Testis (tissue), 3 donors: ENCODE data around the gene SPATS2L. TPM values are rescaled to one million over a fixed set of nuclear protein-coding genes. Genes with fewer than 3 reads are reported as not detected.

Source experiments
- DNase-seq: peaks from one replicate; pipeline ENCODE4 v3.0.0-alpha.2; 2019
- H3K27ac ChIP-seq, 2 donors: fragments of 200-600 bp; sonication (generic); one replicate each; pipeline ENCODE4 v1.5.1; 2019
- H3K27me3 ChIP-seq: fragments of 200-600 bp; sonication (generic); one replicate; pipeline ENCODE4 v1.5.1; 2019
- H3K36me3 ChIP-seq: fragments of 200-600 bp; sonication (generic); one replicate; pipeline ENCODE4 v1.5.1; 2017; ENCODE audit warnings: low read depth; ENCODE audit errors: missing control alignments
- H3K4me1 ChIP-seq: fragments of 200-600 bp; sonication (generic); one replicate; pipeline ENCODE4 v1.5.1; 2019
- H3K4me3 ChIP-seq, 2 donors: fragments of 200-600 bp; sonication (generic); one replicate each; pipeline ENCODE4 v1.5.1; 2017 to 2019
- H3K9me3 ChIP-seq: fragments of 200-600 bp; sonication (generic); one replicate; pipeline ENCODE4 v1.5.1; 2017
- CTCF ChIP-seq, 3 experiments: fragments of 450-650 bp in 2 of 3; fragments of 200-600 bp in 1 of 3; sonication (generic) in 1 of 3; IDR thresholded peaks; one replicate each; pipeline ENCODE4 v1.5.1; 2016 to 2019; ENCODE audit warnings: antibody characterized with exemption in 3 of 3, mild to moderate bottlenecking in 2 of 3, moderate library complexity in 1 of 3
- POLR2A ChIP-seq: fragments of 450-650 bp; IDR thresholded peaks from one replicate; pipeline ENCODE4 v1.6.1; 2017; ENCODE audit warnings: antibody characterized with exemption, mild to moderate bottlenecking, moderate library complexity
- WGBS, 2 donors: methylation state at CpG; one replicate each; pipeline ENCODE4 v1.1.5; 2018; 5-methylcytosine and 5-hydroxymethylcytosine counted together
- intact Hi-C: fragments of 100-400 bp; cut with DNase I; formaldehyde crosslinking; loops from one replicate; pipeline ENCODE4 v1.15.1; 2023; ENCODE audit warnings: low total_unique reads
- polyA plus RNA-seq: library from polyadenylated mRNA; stranded (reverse); fragments of 350-450 nt; fragmentation: Illumina TruSeq; extraction: RNeasy Lipid Tissue Mini Kit (QIAGEN cat#74804); gene quantifications from one replicate; pipeline ENCODE4 v1.2.3, GENCODE V29; 2014; ENCODE audit warnings: low read depth, low replicate concordance; ENCODE audit not compliant: insufficient read depth
- total RNA-seq, 2 donors: library from RNA; depleted of rRNA; stranded (reverse); fragments of >200 nt; gene quantifications; one replicate each; pipeline ENCODE4 v1.2.3, GENCODE V29; 2016

The SPATS2L gene
- total and polyA plus RNA-seq, 3 donors from 2014 or later, result 49.7 to 67.6 (median 52.9) TPM

- peak overlapping the region in 1 of 2 donors; percentile 36 for H3K27ac ChIP-seq
- H3K27me3 ChIP-seq, result no peaks in the 10 kb centered on the region
- H3K9me3 ChIP-seq, result no peaks in the 10 kb centered on the region
- DNase-seq, result no peak
- 39 to 43% methylated on average over 5 of the region's 5 CpGs for WGBS, 2 donors
- intact Hi-C loops, result no loop called here
- no peak overlapping the region for H3K4me3 ChIP-seq
- peaks cover 14% of the 10 kb centered on the region for H3K4me1 ChIP-seq
- TF ChIP-seq CTCF (IDR thresholded peaks at IDR 0.05) (no peak), POLR2A (no peak)
- no peaks in the 10 kb centered on the region for H3K36me3 ChIP-seq
Observed at GRCh38 chr2:200330351-200331060, 24.0 kb downstream of the SPATS2L start.

- Histone ChIP-seq H3K4me1 (peaks cover 14% of the 10 kb centered on the region), H3K4me3 (no peak overlapping the region), H3K36me3 (no peaks in the 10 kb centered on the region), H3K27ac (peak overlapping the region in 1 of 2 donors; percentile 36), H3K27me3 (no peaks in the 10 kb centered on the region), H3K9me3 (no peaks in the 10 kb centered on the region)
- TF ChIP-seq POLR2A (no peak), CTCF (IDR thresholded peaks at IDR 0.05) (no peak)
- no peak for DNase-seq
- intact Hi-C loops, result no loop called here
- 58 to 60% methylated on average over 2 of the region's 2 CpGs for WGBS, 2 donors
Observed at GRCh38 chr2:200331061-200331400, 24.5 kb downstream of the SPATS2L start.

GRCh38 chr2:200335657-200336056, 29.2 kb downstream of the SPATS2L start:
- Histone ChIP-seq H3K36me3 (no peaks in the 10 kb centered on the region), H3K9me3 (no peaks in the 10 kb centered on the region), H3K27ac (no peak overlapping the region), H3K4me1 (peaks cover 35% of the 10 kb centered on the region), H3K27me3 (no peaks in the 10 kb centered on the region), H3K4me3 (no peak overlapping the region)
- DNase-seq, result no peak
- no peak for TF ChIP-seq CTCF (IDR thresholded peaks at IDR 0.05)
- TF ChIP-seq POLR2A, result no peak
- intact Hi-C loops, result no loop called here
- 90 to 94% methylated on average over 2 of the region's 2 CpGs for WGBS, 2 donors

GRCh38 chr2:200336980-200337615, 30.6 kb downstream of the SPATS2L start:
- H3K4me1 ChIP-seq, result peaks cover 38% of the 10 kb centered on the region
- TF ChIP-seq CTCF (IDR thresholded peaks at IDR 0.05) (no peak), POLR2A (no peak)
- DNase-seq, result no peak
- no peaks in the 10 kb centered on the region for H3K27me3 ChIP-seq
- H3K36me3 ChIP-seq, result no peaks in the 10 kb centered on the region
- intact Hi-C loops, result no loop called here
- peak overlapping the region in 1 of 2 donors; percentile 30 for H3K27ac ChIP-seq
- no peaks in the 10 kb centered on the region for H3K9me3 ChIP-seq
- H3K4me3 ChIP-seq, result no peak overlapping the region
- WGBS, 2 donors, result 25 to 53% methylated on average over 3 of the region's 3 CpGs
